Thyroid gland (tissue), 4 donors: Measurements from ENCODE around the gene RSU1. TPM values are rescaled to one million over a fixed set of nuclear protein-coding genes. Genes with fewer than 3 reads are reported as not detected.

Experiments
- DNase-seq, 2 donors: peaks; one replicate each; pipeline ENCODE4 v3.0.0-alpha.2; 2019
- H3K27ac ChIP-seq, 3 donors: fragments of 200-600 bp; sonication (generic); 1 replicate in 2 of 3; 2 replicates in 1 of 3; pipeline ENCODE4 v1.5.1; 2016 to 2019; ENCODE audit warnings: mild to moderate bottlenecking in 1 of 3, moderate library complexity in 1 of 3
- H3K27me3 ChIP-seq: fragments of 200-600 bp; sonication (generic); one replicate; pipeline ENCODE4 v1.5.1; 2019
- H3K36me3 ChIP-seq, 2 donors: fragments of 200-600 bp; sonication (generic); one replicate each; pipeline ENCODE4 v1.5.1; 2016 to 2019
- H3K4me1 ChIP-seq, 2 donors: fragments of 200-600 bp; sonication (generic); one replicate each; pipeline ENCODE4 v1.5.1; 2017 to 2019
- H3K4me3 ChIP-seq, 3 donors: fragments of 200-600 bp; sonication (generic); replicated peaks in 1 of 3; 1 replicate in 2 of 3; 2 replicates in 1 of 3; pipeline ENCODE4 v1.5.1; 2016; ENCODE audit warnings: mild to moderate bottlenecking in 1 of 3
- H3K9me3 ChIP-seq: fragments of 200-600 bp; sonication (generic); one replicate; pipeline ENCODE4 v1.5.1; 2017
- POLR2A ChIP-seq, 2 donors: fragments of 450-650 bp; IDR thresholded peaks; one replicate each; pipeline ENCODE4 v1.6.1; 2017; ENCODE audit warnings: antibody characterized with exemption in 2 of 2, mild to moderate bottlenecking in 2 of 2, moderate library complexity in 1 of 2
- WGBS, 2 donors: methylation state at CpG; one replicate each; pipeline ENCODE4 v1.1.5; 2017; 5-methylcytosine and 5-hydroxymethylcytosine counted together
- intact Hi-C: fragments of 100-400 bp; cut with DNase I; formaldehyde crosslinking; loops from one replicate; pipeline ENCODE4 v1.15.1; 2023
- total RNA-seq, 4 donors: library from RNA; depleted of rRNA; stranded (reverse); fragments of >200 nt; gene quantifications; one replicate each; pipeline ENCODE4 v1.2.3, GENCODE V29; 2016
- TF ChIP-seq, protein P1 (sequence below), 6 experiments: fragments of 200-600 bp in 3 of 6; fragments of 450-650 bp in 3 of 6; sonication (generic) in 3 of 6; IDR thresholded peaks; one replicate each; pipeline ENCODE4 v1.5.1; 2016 to 2019; ENCODE audit warnings: antibody characterized with exemption in 6 of 6, mild to moderate bottlenecking in 2 of 6, inconsistent platforms in 1 of 6, moderate library complexity in 1 of 6

RSU1 gene
- total RNA-seq, 4 donors from 2014 or later = 43.5 to 63.0 (median 50.7) TPM

DNA sequence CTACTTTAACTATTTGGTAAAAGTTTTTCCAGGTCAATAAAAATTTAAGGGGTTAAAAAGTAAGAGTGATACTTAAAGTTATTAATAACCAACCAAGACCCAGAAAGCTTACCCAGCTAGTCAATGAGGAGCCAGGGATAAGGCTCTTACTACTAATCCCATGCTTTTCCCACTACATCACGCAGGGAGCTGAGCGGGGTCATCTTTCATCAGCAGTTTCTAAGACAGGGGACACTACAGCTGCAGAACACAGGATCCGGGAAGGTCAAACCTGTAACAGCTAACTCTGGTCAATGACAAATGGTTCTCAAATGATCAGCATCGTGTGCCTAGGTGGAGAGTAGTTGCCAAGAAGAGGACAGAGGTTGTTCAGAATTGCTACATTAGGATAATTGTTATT lies 65.1 kb downstream of the RSU1 start:
- no peaks in the 10 kb centered on the region for H3K27me3 ChIP-seq
- H3K9me3 ChIP-seq = no peaks in the 10 kb centered on the region
- no peak overlapping the region for H3K27ac ChIP-seq
- 92 to 95% methylated on average over 4 of the region's 4 CpGs for WGBS, 2 donors
- intact Hi-C loops = no loop called here
- DNase-seq = no peak
- H3K36me3 ChIP-seq = peaks cover 0 to 12% of the 10 kb centered on the region in 2 donors
- TF ChIP-seq, protein P1, sequence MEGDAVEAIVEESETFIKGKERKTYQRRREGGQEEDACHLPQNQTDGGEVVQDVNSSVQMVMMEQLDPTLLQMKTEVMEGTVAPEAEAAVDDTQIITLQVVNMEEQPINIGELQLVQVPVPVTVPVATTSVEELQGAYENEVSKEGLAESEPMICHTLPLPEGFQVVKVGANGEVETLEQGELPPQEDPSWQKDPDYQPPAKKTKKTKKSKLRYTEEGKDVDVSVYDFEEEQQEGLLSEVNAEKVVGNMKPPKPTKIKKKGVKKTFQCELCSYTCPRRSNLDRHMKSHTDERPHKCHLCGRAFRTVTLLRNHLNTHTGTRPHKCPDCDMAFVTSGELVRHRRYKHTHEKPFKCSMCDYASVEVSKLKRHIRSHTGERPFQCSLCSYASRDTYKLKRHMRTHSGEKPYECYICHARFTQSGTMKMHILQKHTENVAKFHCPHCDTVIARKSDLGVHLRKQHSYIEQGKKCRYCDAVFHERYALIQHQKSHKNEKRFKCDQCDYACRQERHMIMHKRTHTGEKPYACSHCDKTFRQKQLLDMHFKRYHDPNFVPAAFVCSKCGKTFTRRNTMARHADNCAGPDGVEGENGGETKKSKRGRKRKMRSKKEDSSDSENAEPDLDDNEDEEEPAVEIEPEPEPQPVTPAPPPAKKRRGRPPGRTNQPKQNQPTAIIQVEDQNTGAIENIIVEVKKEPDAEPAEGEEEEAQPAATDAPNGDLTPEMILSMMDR (IDR thresholded peaks at IDR 0.05) = no peak
- no peak for TF ChIP-seq POLR2A (IDR thresholded peaks at IDR 0.05)
- no peaks in the 10 kb centered on the region for H3K4me1 ChIP-seq
- H3K4me3 ChIP-seq = no peak overlapping the region

DNA sequence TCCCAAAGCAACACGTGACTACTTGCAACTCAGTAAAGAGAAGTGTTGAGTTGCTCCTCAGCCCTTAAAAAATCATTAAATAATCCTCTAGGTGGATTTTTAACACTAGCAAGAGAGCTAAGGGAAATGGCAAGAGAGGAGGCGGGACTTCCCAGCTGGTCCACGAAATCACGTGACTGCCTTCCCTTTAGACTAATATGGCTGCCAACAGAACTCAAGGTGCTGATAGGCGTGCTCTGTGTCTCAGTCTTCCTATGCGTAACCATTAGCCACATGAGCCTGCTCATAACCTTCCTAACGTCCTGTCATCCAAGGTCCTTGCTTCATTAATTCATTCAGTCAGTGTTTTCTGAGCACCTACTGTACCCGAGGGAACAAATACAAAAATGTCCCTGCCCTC lies 66.0 kb downstream of the RSU1 start:
- no peaks in the 10 kb centered on the region for H3K27me3 ChIP-seq
- no peaks in the 10 kb centered on the region for H3K4me1 ChIP-seq
- intact Hi-C loops = no loop called here
- no peaks in the 10 kb centered on the region for H3K9me3 ChIP-seq
- no peak for DNase-seq
- TF ChIP-seq, protein P1 (IDR thresholded peaks at IDR 0.05) = no peak
- TF ChIP-seq POLR2A (IDR thresholded peaks at IDR 0.05) = no peak
- WGBS, 2 donors = 97 to 98% methylated on average over 8 of the region's 8 CpGs
- peaks cover 0 to 12% of the 10 kb centered on the region in 2 donors for H3K36me3 ChIP-seq
- no peak overlapping the region for H3K4me3 ChIP-seq
- no peak overlapping the region for H3K27ac ChIP-seq

DNA sequence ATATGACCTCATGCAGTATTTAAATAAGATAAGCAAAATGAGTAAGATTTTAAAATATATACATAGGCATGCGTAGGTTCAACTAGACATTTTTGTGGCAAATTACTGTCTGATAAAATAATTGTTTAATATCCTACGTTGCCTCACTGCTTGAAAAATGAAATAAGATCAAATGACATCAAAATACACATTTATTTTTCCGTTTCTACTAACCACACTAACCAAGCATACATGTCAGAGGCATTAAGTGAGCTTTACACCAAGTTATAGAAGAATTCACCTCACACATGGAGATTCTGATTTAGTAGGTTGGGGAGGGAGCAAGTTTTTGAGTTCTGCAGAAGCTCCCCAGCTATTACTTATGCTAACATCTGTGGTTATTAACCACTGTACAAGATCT lies 66.8 kb downstream of the RSU1 start:
- Histone ChIP-seq H3K9me3 (no peaks in the 10 kb centered on the region), H3K27me3 (no peaks in the 10 kb centered on the region), H3K27ac (no peak overlapping the region), H3K4me1 (no peaks in the 10 kb centered on the region), H3K4me3 (no peak overlapping the region), H3K36me3 (peaks cover 0 to 12% of the 10 kb centered on the region in 2 donors)
- WGBS, 2 donors = 98% methylated on average over 3 of the region's 3 CpGs
- intact Hi-C loops = no loop called here
- no peak for TF ChIP-seq POLR2A (IDR thresholded peaks at IDR 0.05)
- TF ChIP-seq, protein P1 (IDR thresholded peaks at IDR 0.05) = no peak
- DNase-seq = no peak

DNA sequence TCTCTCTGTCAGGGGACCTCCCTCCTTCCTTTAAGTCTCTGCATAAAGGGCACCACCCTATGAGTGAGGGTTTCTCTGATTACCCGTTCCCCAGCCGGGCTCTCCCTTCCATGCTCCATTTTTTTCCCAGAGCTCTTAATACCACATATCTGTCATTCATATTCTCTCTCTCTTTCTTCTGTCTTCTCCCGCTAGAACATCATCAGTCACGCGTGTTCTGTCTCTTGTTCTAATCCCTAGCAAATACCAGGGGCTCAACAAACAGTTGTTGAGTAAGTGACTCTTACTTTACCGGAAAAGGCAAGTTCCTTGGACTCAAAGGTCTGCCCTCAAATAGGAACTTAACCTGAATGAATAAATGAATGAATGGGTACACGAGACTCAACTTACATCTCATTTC lies 68.5 kb downstream of the RSU1 start:
- intact Hi-C loops = no loop called here
- H3K4me3 ChIP-seq = no peak overlapping the region
- peaks cover 0 to 12% of the 10 kb centered on the region in 2 donors for H3K36me3 ChIP-seq
- H3K4me1 ChIP-seq = no peaks in the 10 kb centered on the region
- no peaks in the 10 kb centered on the region for H3K9me3 ChIP-seq
- 95 to 97% methylated on average over 7 of the region's 7 CpGs for WGBS, 2 donors
- DNase-seq = no peak
- TF ChIP-seq POLR2A (IDR thresholded peaks at IDR 0.05) = no peak
- TF ChIP-seq, protein P1 (IDR thresholded peaks at IDR 0.05) = no peak
- no peaks in the 10 kb centered on the region for H3K27me3 ChIP-seq
- H3K27ac ChIP-seq = no peak overlapping the region

DNA sequence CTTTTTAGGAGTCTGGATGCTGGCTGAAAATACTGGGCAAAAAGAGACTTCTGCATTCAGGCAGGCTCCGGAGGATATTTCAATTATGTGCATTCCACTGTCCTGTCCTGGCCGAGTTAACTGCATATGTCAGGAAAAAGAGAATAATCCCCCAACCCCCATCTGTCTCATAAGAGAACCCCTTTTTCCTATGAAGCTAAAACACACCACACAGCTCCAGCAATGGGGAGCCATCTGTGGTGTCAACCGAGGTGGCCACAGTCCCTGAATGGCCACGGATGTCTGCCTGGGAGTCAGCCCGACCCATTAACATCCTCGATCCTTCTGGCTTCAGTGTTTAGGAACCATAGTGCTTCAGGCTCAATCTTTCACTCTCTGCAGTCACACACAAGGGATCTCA lies 70.4 kb downstream of the RSU1 start:
- DNase-seq = no peak
- Histone ChIP-seq H3K36me3 (peaks cover 0 to 12% of the 10 kb centered on the region in 2 donors), H3K27ac (no peak overlapping the region), H3K4me1 (no peaks in the 10 kb centered on the region), H3K9me3 (no peaks in the 10 kb centered on the region), H3K27me3 (no peaks in the 10 kb centered on the region), H3K4me3 (no peak overlapping the region)
- 85% methylated on average over 6 of the region's 6 CpGs for WGBS, 2 donors
- intact Hi-C loops = no loop called here
- TF ChIP-seq, protein P1 (IDR thresholded peaks at IDR 0.05) = no peak
- TF ChIP-seq POLR2A (IDR thresholded peaks at IDR 0.05) = no peak
